HG03135 (cell line): ENCODE data around the gene COPS8.

Experiments
- ATAC-seq: cut with Tn5 transposase; IDR thresholded peaks from one replicate; pipeline ENCODE4 v1.9.1; 2021; ENCODE audit warnings: mild to moderate bottlenecking, moderate library complexity; ENCODE audit not compliant: unreplicated experiment

The COPS8 gene

DNA sequence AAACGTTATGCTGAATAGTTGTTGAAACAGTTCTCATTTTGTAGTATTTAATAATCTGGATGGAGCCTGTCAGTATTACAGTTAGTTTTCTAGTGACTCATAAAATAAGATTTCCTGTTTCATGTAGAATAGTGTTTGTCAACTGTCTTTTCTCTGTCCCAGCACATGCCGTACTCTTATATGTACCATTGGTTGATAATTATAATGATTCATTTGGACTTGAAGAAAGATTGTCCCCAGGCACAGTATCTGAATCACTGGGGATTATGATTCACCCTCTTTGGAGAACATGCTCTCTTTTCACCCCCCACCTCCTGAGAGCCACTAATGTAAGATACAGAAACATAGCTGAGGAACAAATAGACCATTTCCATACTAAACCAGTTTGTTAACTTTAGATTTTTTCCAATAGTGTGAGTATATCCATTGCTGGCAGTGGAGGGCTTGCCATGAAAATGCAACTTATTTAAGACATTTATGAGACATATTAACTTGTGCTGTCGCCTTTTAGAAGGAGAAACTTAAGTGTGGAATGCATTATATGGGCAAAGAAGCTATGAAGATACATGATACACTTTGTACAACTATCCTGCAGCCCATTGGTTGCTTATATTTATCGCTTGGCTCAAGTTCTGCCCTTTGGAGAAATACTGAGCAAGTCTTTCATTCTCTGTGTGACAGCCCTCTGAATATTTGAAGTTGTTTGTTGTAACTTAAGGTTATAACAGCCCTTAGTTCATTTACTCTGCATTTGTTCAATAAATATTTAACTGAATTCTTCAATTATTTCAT lies 12.4 kb downstream of the COPS8 start:
- ATAC-seq, result no peak

DNA sequence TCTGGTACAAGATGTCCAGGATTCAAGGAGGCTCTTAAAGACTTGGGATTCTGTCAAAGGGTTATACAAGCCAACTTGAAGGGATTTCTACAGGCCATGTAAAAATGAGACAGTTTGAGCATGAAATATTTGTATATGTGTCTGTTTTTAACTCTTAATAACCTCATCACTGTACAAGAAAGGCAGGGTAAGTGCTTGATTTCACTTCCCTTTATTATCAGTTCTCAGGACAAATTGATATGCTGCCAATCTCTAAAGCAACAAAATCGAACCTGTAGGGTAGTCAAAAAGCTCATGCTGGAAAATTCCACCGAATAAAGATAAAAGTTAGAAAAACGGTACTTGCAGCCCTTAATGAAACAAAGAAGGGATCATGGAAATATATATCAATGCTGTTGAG lies 14.1 kb downstream of the COPS8 start:
- no peak for ATAC-seq

GRCh38 chr2:237101118-237101979 lies 15.7 kb downstream of the COPS8 start:
- ATAC-seq, result no peak

DNA sequence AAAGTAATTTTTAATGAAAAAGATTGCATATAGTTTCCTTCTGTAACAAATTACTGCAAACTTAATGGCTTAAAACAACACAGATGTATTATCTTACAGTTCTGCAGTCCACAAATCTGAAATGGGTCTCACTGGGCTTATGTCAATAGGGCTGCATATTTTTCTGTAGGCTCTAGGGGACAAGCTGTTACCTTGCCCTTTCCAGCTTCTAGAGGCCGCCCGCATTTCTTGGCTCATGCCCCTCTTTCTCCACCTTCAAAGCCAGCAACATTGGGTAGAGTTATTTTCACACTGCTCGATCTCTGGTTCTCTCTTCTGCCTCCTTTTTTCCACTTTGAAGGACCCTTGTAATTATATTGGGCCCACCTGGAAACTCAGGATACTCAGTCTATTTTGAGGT lies 16.7 kb downstream of the COPS8 start:
- ATAC-seq, result no peak

DNA sequence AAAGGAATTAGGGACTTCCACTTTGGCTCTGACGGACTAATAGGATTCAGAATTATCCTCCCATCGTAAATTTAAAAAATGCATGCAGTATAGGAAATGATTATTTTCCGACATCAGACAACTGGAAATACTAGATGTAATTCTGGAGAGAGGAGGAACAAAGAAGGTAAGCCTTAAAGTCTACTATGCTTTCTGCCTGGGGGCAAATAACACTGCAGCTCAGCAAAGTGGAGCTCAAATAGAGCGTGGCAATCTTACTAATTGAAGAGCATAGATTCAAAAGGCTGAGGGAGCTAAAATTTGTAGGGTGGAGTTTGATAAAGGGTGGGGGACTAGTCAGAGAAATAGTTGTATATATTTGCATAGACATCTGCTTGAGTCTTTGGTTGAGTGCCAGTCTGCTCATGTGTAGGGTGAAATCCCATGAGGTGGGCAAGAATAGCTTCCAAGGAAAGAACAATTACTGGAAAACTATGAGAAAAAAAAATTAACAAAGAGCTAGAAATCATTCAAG lies 23.8 kb downstream of the COPS8 start:
- ATAC-seq, result no peak

DNA sequence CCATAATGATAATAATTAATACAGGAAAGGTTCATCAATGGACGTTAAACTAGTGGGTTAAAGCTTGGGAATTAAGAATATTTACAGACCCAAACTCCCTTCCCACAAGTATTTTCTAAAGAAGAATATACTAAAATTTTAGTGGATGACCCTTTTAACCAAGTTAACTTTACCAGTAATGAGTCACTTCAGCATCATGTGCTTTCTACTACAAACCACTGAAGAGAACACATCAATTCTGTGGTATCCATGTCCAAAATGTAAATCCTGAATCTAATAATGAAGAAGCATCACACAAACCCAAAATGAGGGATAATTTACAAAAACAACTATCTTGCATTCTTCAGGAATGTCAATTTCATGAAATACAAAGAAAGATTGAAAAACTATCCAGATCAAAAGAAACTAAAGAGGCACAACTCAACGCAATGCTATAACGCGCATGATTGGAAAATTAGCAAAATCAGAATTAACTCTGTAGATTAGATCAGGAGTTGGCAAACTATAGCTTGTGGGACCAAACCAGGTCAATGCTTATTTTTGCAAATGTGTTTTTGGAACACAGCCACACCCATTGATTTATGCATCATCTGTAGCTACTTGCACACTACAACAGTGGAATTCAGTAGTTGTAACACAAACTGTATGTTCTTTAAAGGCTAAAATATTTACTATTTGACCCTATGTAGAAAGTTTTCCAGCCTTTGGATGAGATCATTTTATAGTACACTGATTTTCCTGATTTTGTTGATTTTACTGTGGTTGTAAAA lies 27.5 kb downstream of the COPS8 start:
- ATAC-seq, result no peak

DNA sequence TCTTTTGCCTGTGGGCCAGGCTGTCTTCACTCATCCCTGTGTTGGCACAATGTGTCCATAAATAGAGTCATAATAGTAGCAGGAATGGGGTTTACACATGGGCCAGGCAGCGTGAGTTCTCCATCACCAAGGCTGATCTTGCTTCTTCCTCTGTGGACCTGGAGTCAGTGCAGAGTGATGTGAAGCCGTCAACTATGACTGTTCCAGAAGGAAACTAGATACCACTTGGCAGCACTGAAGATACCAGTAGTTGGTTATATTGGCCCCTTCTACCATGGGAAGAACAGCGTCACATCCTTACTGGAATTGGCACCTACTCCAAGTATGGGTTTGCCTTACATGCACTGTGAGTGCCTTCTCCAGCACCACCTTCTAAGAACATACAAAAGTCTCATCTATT lies 30.2 kb downstream of the COPS8 start:
- no peak for ATAC-seq

DNA sequence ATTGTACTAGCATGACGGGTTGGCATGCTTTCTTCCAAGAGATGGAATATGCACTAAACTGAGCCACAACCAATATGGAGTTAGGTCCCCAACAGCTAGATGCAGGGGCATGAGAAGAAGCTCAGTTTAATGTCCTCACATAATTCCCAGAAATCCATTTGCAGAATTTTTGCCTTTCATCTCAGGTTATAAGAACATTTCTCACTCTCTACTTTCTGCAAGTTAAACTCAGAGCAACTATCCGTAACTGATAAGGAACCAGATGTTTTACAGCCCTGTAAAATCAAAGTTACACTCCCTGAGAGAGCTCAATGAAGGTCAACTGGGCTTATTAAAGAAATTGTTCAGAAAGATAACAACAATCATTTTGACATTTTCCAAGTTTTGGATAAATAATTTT lies 30.7 kb downstream of the COPS8 start:
- no peak for ATAC-seq

DNA sequence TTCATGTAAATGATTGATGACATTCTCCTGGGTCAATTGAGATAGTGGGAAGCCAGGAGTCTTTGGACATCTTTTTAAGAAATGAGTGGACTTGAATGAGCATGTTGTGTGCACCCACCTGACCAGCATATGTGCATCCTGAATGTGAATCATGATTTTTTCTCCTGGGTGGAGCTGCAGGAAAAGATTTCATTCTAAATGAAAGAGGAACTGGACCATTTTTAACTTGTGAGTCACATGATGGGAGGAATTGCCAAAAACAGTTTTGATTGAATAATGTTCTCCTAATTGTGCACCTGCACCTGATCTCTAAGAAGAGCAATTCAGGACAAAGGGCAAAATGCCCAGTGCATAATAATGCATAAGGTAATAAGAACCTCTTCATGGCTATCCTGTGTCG lies 32.3 kb downstream of the COPS8 start:
- ATAC-seq, result no peak

- ATAC-seq, result no peak
Measured at GRCh38 chr2:237118561-237119155, 33.0 kb downstream of the COPS8 start.

- no peak for ATAC-seq
Measured at GRCh38 chr2:237120916-237121315, 35.2 kb downstream of the COPS8 start.

GRCh38 chr2:237121321-237121720 lies 35.6 kb downstream of the COPS8 start:
- no peak for ATAC-seq

- ATAC-seq, result no peak
Measured at GRCh38 chr2:237122214-237122666, 36.6 kb downstream of the COPS8 start.

- no peak for ATAC-seq
Measured at GRCh38 chr2:237124820-237125219, 39.1 kb downstream of the COPS8 start.

- ATAC-seq, result no peak
Measured at GRCh38 chr2:237125967-237126366, 40.3 kb downstream of the COPS8 start.

GRCh38 chr2:237126519-237127174 lies 41.0 kb downstream of the COPS8 start:
- no peak for ATAC-seq

DNA sequence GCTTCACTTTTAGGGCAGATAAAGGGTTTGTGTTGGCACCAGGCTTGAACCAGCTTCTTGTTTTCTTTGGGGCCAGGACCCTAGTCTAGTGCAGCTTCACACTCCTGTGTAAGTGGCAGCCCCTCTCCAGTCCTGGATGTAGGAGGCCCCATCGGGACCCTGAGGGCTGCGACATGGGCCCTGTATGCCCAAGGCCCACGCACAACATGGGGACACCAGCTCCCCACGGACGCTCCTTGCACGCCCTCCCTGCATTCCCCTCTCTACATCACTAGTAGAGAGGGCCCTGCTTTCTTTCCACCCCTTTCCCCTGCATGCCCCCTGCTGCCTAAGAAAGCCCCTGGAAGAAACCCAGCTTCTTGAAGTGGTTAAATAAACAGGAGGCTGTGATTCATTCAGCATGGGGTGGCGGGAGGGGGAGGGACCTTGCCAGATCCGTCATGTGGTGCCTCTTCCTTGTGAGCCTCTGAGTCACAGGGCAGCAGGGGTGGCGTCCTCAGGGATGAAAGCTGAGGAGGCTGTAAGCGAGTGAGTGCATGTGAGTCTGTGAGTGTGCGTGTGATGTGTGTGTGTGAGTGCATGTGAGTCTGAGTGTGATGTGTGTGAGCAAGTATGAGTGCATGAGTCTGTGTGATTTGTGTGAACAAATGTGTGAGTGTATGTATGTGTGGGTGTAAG lies 42.5 kb downstream of the COPS8 start:
- ATAC-seq, result no peak

DNA sequence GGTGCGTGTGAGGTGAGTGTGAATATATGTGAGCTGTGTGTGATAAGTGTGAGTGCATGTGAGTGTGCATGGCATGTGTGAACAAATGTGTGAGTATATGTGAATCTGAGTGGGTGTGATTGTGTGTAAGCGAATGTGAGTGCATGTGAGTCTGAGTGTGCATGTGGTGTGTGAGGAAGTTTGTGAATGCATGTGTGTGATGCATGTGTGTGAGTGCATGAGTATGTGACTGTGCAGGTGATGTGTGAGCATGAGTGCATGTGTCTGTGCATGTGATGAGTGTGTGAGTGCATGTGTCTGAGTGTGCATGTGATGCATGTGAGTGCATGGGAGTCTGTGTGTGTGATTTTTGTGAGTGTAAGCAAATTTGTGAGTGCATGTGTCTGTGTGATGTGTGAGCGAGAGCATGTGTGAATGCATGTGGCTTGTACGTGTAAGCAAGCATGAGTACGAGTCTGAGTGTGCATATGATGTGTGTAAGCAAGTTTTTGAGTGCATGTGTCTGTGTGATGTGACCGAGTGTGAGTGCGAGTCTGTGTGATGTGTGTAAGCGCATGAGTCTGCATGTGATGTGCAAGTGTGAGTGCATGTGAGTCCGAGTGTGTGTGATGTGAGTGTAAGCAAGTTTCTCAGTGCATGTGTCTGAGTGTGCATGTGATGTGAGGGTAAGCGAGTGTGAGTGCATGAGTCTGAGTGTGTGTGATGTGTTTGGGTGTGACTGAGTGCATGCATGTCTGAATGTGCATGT lies 43.3 kb downstream of the COPS8 start:
- no peak for ATAC-seq
